GM21526 (cell line): ENCODE data around the gene CAVIN3.
A peak's percentile ranks its signal among the peaks of the same experiment; 100 is the strongest.
"Not testable (repeated sequence)": the region's sequence is repeated elsewhere in the genome, so short reads cannot be mapped to it uniquely, and the experiment has no call there.

Experiments
- ATAC-seq: cut with Tn5 transposase; IDR thresholded peaks from one replicate; pipeline ENCODE4 v1.9.1; 2021; ENCODE audit warnings: moderate library complexity; ENCODE audit not compliant: unreplicated experiment, low FRiP score

CAVIN3 gene

GRCh38 chr11:6326985-6327384, 6.7 kb upstream of the CAVIN3 start:
- no peak for ATAC-seq

- ATAC-seq: no peak
Measured at GRCh38 chr11:6326303-6326702, 6.0 kb upstream of the CAVIN3 start.

- ATAC-seq: no peak
Measured at GRCh38 chr11:6323291-6323905, 3.1 kb upstream of the CAVIN3 start.

GRCh38 chr11:6321961-6322362, 1.7 kb upstream of the CAVIN3 start:
- ATAC-seq: no peak

GRCh38 chr11:6321356-6321755, 1.1 kb upstream of the CAVIN3 start:
- ATAC-seq: no peak

GRCh38 chr11:6319704-6320410, 444 bp downstream of the CAVIN3 start:
- peak; percentile 48 for ATAC-seq

GRCh38 chr11:6319001-6319703, 1.1 kb downstream of the CAVIN3 start:
- no peak for ATAC-seq

- ATAC-seq: no peak
Measured at GRCh38 chr11:6318204-6318603, 2.1 kb downstream of the CAVIN3 start.

GRCh38 chr11:6315811-6316425, 4.4 kb downstream of the CAVIN3 start:
- ATAC-seq: peak; percentile 77

GRCh38 chr11:6312106-6312505, 8.2 kb downstream of the CAVIN3 start:
- no peak for ATAC-seq

- no peak for ATAC-seq
Measured at GRCh38 chr11:6307876-6308275, 12.4 kb downstream of the CAVIN3 start.

- no peak for ATAC-seq
Measured at GRCh38 chr11:6305297-6305696, 15.0 kb downstream of the CAVIN3 start.

- no peak for ATAC-seq
Measured at GRCh38 chr11:6303661-6304060, 16.6 kb downstream of the CAVIN3 start.

- ATAC-seq: no peak
Measured at GRCh38 chr11:6301096-6301495, 19.2 kb downstream of the CAVIN3 start.

- ATAC-seq: no peak
Measured at GRCh38 chr11:6300325-6300724, 20.0 kb downstream of the CAVIN3 start.

GRCh38 chr11:6298605-6299004, 21.7 kb downstream of the CAVIN3 start:
- ATAC-seq: no peak

- no peak for ATAC-seq
Measured at GRCh38 chr11:6297831-6298230, 22.5 kb downstream of the CAVIN3 start.

- ATAC-seq: no peak
Measured at GRCh38 chr11:6285019-6285418, 35.3 kb downstream of the CAVIN3 start.

GRCh38 chr11:6284250-6284649, 36.1 kb downstream of the CAVIN3 start:
- ATAC-seq: no peak

GRCh38 chr11:6283453-6284023, 36.8 kb downstream of the CAVIN3 start:
- ATAC-seq: no peak

- ATAC-seq: not testable (repeated sequence)
Measured at GRCh38 chr11:6280809-6281208, 39.5 kb downstream of the CAVIN3 start.
